Hematopoietic multipotent progenitor cell treated with erythropoietin and hydrocortisone succinate and interleukin-3 and kit ligand, for 8 days (in vitro differentiated cells): ENCODE measurements around the gene MIA.
A peak's percentile ranks its signal among the peaks of the same experiment; 100 is the strongest.
"Not testable (repeated sequence)": the region's sequence is repeated elsewhere in the genome, so short reads cannot be mapped to it uniquely, and the experiment has no call there.

Source experiments
- DNase-seq: peaks from one replicate; pipeline ENCODE4 v3.0.0-alpha.2; 2015

MIA gene

GRCh38 chr19:40781140-40781539 lies 5.8 kb downstream of the MIA start:
- no peak for DNase-seq

GRCh38 chr19:40783711-40784110 lies 8.4 kb downstream of the MIA start:
- no peak for DNase-seq

- not testable (repeated sequence) for DNase-seq
Observed at GRCh38 chr19:40784146-40784545, 8.8 kb downstream of the MIA start.

GRCh38 chr19:40785526-40785925 lies 10.2 kb downstream of the MIA start:
- no peak for DNase-seq

- DNase-seq, result no peak
Observed at GRCh38 chr19:40786060-40787037, 11.0 kb downstream of the MIA start.

GRCh38 chr19:40791349-40791748 lies 16.0 kb downstream of the MIA start:
- no peak for DNase-seq

GRCh38 chr19:40791996-40792395 lies 16.7 kb downstream of the MIA start:
- DNase-seq, result no peak

- no peak for DNase-seq
Observed at GRCh38 chr19:40797166-40797962, 22.0 kb downstream of the MIA start.

GRCh38 chr19:40797963-40798682 lies 22.8 kb downstream of the MIA start:
- DNase-seq, result peak; percentile 91

GRCh38 chr19:40798683-40799557 lies 23.6 kb downstream of the MIA start, which contains the start of gene EGLN2:
Gene EGLN2 (plus strand): TSS chr19:40799191. CDS start chr19:40800573, 1,382 bp downstream.
- peak; percentile 100 for DNase-seq

- DNase-seq, result no peak
Observed at GRCh38 chr19:40799558-40800338, 24.4 kb downstream of the MIA start.

- DNase-seq, result no peak
Observed at GRCh38 chr19:40800339-40800996, 25.1 kb downstream of the MIA start.

- DNase-seq, result no peak
Observed at GRCh38 chr19:40800997-40801377, 25.7 kb downstream of the MIA start.

- peak; percentile 56 for DNase-seq
Observed at GRCh38 chr19:40801426-40802299, 26.3 kb downstream of the MIA start.

GRCh38 chr19:40802300-40803169 lies 27.2 kb downstream of the MIA start:
- peak; percentile 58 for DNase-seq

- no peak for DNase-seq
Observed at GRCh38 chr19:40803170-40803856, 28.0 kb downstream of the MIA start.

- peak; percentile 64 for DNase-seq
Observed at GRCh38 chr19:40803857-40804782, 28.8 kb downstream of the MIA start.
